ENCODE measurements around the gene COL6A3. TPM values are rescaled to one million over a fixed set of nuclear protein-coding genes. Genes with fewer than 3 reads are reported as not detected.

COL6A3 gene
- polyA plus RNA-seq, 5 donors, result 586 to 773 (median 661) TPM

- DNase-seq, result no peak
Observed at GRCh38 chr2:237350070-237350469, 63.9 kb downstream of the COL6A3 start.

DNA sequence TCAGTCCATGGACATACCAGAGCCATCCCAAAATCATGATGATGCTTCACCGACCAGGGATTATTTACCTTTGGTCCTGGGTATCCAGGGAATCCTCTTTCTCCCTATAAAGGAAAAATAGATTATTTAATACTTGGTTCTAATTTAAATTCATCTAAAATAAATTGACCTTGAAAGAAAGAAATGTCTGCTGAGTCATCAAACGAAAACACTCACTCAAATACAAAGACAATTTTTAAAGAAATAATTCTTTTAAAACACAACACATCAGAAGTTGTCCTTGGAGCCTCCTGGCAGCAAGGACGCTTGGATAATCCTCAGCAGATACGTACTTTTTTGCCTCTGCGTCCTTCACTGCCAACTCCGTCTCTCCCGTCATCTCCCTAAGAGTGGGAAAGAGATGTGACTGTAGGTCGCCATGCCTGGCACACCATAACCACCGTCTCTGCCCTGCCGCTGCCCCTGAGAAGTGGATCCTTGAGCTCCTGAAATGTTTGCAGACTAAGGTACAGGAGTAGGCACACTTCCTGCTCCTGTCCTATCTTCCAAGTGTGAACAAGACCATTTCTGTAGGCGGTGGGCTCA is 65.6 kb downstream of the COL6A3 start:
- no peak for DNase-seq

- DNase-seq, result no peak
Observed at GRCh38 chr2:237345891-237346640, 67.9 kb downstream of the COL6A3 start.

GRCh38 chr2:237345411-237345810 is 68.6 kb downstream of the COL6A3 start:
- no peak for DNase-seq

GRCh38 chr2:237344942-237345341 is 69.0 kb downstream of the COL6A3 start:
- DNase-seq, result no peak

- DNase-seq, result no peak
Observed at GRCh38 chr2:237343993-237344392, 70.0 kb downstream of the COL6A3 start.

- peak; percentile 52 to 67 for DNase-seq
Observed at GRCh38 chr2:237341872-237342271, 72.1 kb downstream of the COL6A3 start.

GRCh38 chr2:237337586-237337985 is 76.4 kb downstream of the COL6A3 start:
- DNase-seq, result no peak

DNA sequence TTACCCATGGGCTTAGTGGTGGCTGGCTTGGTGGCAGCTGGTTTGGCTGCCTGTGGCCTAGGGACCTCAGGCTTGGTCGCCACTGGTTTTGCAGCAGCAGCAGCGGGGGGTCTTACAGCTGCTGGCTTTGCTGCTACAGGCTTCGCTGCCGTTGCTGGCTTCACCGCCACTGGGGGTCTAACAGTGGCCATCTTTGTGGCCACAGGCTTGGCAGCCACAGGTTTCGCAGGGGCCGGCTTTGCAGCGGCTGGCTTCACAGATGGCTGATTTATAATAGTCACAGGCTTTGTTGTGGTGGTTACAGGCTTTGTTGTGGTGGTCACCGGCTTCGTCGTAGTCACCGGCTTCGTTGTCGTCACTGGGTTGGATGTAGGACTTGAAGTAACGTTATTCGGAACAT is 77.8 kb downstream of the COL6A3 start:
- no peak for DNase-seq

DNA sequence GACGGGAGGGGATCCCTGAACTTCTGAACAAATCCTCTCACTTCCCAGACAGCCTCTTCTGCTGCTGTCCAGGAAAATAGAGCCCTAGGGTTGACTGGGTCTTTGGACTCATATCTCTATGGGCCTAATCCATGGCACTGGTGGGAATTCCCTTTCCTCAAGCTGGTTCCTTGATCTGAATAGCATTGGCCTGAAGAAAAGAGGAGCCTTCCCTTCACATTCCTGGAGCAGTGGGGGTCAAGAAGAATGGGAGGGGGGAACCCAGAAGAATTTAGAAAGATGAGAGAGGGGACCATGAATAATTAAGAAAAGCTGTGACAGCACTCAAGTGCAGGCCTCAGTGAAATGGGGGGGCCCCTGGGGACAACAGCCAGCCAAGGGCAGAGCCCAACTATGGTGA is 80.2 kb downstream of the COL6A3 start:
- DNase-seq, result no peak

DNA sequence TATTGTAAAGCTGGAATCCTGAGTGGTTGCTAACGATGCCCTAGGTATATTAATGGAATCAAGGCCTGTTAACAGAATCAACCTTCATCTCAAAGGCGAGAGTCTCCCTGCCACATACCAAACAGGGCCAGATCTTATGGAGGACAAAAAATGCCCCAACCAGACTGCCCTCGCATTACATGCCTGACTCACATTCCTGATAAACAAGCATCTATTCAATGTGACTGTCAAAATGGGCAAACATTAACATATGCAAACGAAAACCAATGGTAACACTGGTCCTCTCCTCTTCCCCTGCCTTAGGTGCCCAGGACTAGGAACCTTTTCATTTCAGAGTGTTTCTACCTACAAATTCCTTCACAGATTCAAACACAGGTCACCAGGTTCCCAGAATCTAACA is 83.4 kb downstream of the COL6A3 start:
- no peak for DNase-seq

DNA sequence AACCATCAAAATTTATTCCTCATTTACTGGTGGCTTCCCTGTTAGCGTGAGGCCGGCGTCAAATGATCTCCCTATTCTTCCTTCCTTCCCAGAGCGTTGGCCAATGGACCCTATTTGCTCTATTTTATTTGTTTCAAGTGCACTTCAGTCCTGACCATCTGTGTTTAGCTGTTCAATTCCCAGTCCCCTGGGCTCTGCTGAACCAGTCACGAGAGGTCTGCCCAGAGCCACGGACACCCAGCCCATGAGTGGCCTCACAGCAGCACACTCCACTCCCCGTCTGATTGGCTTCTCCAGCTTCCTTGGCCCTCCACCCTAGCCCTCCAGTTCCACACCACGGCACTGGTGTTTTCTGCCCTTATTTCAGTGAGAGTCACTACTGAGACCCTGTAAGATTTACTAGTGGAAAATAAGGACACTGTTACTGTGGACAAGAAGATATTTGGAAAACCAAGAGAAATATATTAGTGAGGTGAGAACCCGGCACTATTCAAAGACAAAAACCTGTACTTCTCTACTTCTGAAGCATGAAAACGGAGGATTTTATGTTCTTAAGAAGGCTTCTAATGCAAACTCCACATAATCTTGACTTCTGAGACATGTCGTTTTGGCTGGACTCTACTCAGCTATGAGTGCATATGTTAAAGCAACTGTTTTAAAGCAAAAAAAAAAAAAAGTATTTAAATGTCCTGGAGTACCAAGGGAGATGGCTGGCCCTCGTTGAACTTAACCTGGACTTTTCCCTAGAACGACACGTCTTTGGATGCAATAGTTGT is 86.6 kb downstream of the COL6A3 start:
- DNase-seq, result no peak

DNA sequence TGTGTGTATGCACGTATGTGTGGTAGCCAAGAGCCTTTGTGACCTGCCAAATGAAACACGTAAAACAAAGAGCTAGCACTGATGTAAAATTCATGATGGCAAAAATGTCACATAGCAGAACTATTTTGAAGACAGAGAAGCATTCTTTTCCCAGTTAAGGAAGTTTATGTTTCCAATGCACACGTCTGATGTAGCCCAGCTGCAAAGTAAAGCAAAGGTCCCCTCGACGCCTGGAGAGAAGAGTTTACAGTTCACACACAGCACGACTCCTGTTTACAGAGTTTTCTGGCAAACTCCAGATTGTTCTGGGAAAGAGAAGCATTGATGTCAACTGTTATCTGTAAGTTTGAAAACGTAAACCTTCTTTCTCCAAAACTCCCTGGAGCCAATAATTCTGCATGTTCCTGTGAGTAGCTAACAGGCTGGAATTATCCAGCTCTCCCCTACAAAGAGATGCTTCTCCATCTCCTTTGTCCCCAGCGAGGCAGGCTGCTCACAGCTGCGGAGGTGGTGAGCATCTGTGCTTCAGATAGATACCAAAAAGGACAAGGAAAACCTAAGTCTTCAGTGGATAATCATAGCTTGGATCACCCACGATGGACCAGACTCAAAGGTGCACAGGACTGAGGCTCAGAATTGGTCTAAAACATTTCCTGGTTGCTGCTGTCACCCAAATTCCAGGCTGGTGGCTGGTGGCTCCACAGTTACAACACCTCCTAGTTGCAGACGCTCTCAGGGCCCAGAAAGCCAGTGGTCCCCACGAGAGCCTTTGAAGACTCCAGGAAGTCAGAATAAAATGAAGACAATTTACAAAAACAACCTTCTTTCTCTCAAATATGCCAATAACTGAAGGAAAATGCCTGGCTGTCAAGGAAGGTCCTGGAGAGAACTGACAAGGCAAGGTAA is 87.4 kb downstream of the COL6A3 start:
- DNase-seq, result peak; percentile 67 to 72

DNA sequence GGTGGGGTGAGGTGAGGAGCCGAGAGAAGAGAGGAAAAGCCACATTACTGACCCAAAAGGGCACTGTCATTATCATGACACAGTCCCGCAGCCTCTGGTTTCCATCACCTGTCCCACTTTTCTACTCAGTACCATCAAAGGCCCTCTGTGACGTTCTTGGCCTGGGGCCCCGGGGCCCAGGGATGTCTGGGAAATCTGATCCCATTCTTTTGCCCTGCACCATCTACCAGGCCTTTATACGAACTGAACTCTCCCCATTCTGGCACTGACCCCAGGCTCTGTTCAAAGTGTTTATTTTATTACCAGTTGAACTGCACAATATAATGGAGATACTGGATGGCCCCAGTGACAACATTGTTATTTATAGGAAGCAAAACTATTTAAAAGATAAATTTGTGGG is 89.1 kb downstream of the COL6A3 start:
- DNase-seq, result no peak

DNA sequence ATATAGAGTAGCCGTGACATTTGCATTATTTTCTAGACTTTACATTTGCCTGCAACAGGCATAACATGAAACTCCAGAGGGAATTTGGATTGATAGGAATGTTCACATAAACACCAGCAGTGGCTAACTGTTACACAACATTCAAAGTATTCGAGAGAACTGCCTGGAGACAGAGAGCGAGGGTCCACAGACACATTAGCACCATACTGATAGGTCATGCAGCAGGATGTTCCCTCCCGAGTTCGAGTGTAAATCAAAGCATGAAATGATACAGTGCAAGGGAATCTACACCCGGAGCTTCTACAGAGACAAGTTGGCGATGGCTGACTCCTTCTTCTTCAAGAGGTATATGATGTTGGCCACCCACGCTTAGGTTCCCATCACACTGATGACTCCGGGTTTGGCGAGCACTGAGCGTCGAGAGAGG is 89.5 kb downstream of the COL6A3 start:
- peak in 1 of 2 donors; percentile 60 for DNase-seq

GRCh38 chr2:237323656-237324055 is 90.3 kb downstream of the COL6A3 start:
- no peak for DNase-seq

GRCh38 chr2:237322564-237322963 is 91.4 kb downstream of the COL6A3 start:
- no peak for DNase-seq

DNA sequence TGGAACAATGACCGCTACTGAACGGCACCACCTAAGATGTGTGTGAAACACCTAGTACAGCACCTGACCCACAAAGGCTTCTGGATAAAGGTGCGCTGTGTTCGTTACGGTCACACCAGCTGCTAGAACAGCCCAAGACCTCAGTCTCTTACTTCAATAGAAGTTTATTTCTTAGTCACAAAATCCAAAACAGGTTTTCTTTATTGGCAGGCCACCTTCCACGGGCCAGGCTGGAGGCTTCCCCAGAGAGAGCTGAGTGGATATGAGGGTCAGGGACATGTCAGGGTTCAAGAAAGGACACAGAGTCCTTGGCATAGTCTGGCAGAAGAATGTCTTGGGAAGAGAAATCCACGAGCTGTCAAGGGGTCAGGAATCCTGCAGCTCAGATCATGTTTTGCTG is 92.2 kb downstream of the COL6A3 start:
- no peak for DNase-seq

- DNase-seq, result no peak
Observed at GRCh38 chr2:237320801-237321560, 93.0 kb downstream of the COL6A3 start.

- no peak for DNase-seq
Observed at GRCh38 chr2:237319887-237320286, 94.1 kb downstream of the COL6A3 start.

Data from right lung (tissue), 5 donors.